Esophagus muscularis mucosa (tissue), 4 donors: Measurements from ENCODE around the gene UBP1.

Experiments
- CTCF ChIP-seq, 3 experiments: fragments of 200-600 bp in 2 of 3; fragments of 450-650 bp in 1 of 3; sonication (generic) in 2 of 3; IDR thresholded peaks; one replicate each; pipeline ENCODE4 v1.5.1; 2017 to 2019; ENCODE audit warnings: antibody characterized with exemption in 3 of 3, mild to moderate bottlenecking in 2 of 3, moderate library complexity in 1 of 3
- EP300 ChIP-seq: sonication (generic); formaldehyde crosslinking; IDR thresholded peaks from one replicate; pipeline ENCODE4 v1.6.1; 2017; ENCODE audit warnings: antibody characterized with exemption
- POLR2A ChIP-seq: fragments of 450-650 bp; IDR thresholded peaks from one replicate; pipeline ENCODE4 v1.6.1; 2017; ENCODE audit warnings: antibody characterized with exemption, moderate library complexity, mild to moderate bottlenecking, low read depth
- POLR2AphosphoS5 ChIP-seq, 2 donors: sonication (generic); formaldehyde crosslinking; IDR thresholded peaks; one replicate each; pipeline ENCODE4 v1.6.1; 2017; ENCODE audit warnings: antibody characterized with exemption in 2 of 2

DNA sequence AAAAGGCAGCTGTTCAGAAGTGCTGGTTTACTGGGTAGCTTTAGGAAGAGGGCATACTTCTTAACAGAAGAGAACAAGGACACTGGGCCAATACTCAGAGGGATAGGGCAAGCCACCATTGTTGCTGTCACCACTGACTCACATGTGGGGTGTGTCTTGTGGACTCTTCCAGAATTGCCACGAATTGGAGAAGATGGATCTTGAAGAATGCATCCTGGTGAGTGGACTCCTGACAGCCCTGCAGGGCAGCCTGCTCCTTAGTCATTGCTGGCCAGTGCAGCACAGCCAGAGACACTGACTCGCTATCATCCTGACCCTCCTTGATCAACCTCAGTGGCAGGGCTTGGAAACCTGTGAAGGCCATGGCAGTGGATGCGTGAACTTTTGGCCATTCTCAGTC is 62.3 kb downstream of the UBP1 start:
- TF ChIP-seq POLR2AphosphoS5 (IDR thresholded peaks at IDR 0.05) (no peak), CTCF (IDR thresholded peaks at IDR 0.05) (no peak), POLR2A (no peak), EP300 (no peak)
